Neural cell (in vitro differentiated cells): ENCODE results near the gene OTOG.

Source experiments
- POLR2AphosphoS5 ChIP-seq: IDR thresholded peaks from 2 replicates; pipeline ENCODE4 v1.6.1; 2012
- RAD21 ChIP-seq: fragments of 450-650 bp; conservative IDR thresholded peaks from 2 replicates; pipeline ENCODE4 v1.6.1; 2014; ENCODE audit warnings: antibody characterized with exemption, mild to moderate bottlenecking, moderate library complexity
- TF ChIP-seq, protein P1 (sequence below): fragments of 450-650 bp; IDR thresholded peaks from 2 replicates; pipeline ENCODE4 v1.5.1; 2014; ENCODE audit warnings: antibody characterized with exemption, mild to moderate bottlenecking, moderate library complexity; ENCODE audit not compliant: poor library complexity, severe bottlenecking

DNA sequence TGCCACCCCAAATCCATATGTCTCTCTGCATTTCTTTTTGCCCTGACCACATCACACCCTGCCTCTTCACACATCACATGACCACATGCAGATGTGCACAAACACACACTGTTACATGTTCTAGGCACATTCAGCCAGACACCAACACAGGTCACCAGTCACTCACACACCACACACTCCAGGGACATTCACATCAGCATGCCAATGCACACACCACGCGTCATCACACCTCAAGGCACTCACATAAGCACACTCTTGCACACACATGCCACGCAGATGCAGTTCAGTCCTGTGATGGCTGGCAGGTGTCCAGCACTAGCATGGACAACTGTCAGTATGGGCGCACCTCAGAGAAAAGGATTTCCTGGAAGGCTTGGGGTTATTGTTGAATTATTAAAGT lies 95.3 kb downstream of the OTOG start:
- TF ChIP-seq, protein P1, sequence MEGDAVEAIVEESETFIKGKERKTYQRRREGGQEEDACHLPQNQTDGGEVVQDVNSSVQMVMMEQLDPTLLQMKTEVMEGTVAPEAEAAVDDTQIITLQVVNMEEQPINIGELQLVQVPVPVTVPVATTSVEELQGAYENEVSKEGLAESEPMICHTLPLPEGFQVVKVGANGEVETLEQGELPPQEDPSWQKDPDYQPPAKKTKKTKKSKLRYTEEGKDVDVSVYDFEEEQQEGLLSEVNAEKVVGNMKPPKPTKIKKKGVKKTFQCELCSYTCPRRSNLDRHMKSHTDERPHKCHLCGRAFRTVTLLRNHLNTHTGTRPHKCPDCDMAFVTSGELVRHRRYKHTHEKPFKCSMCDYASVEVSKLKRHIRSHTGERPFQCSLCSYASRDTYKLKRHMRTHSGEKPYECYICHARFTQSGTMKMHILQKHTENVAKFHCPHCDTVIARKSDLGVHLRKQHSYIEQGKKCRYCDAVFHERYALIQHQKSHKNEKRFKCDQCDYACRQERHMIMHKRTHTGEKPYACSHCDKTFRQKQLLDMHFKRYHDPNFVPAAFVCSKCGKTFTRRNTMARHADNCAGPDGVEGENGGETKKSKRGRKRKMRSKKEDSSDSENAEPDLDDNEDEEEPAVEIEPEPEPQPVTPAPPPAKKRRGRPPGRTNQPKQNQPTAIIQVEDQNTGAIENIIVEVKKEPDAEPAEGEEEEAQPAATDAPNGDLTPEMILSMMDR: no peak
- TF ChIP-seq RAD21 (no peak), POLR2AphosphoS5 (no peak)
